HG03565 (cell line): ENCODE data around the gene CPA5.

Experiments
- ATAC-seq: cut with Tn5 transposase; IDR thresholded peaks from one replicate; pipeline ENCODE4 v1.9.1; 2021; ENCODE audit warnings: mild to moderate bottlenecking, moderate library complexity; ENCODE audit not compliant: unreplicated experiment

CPA5 gene

GRCh38 chr7:130329681-130330080 lies 14.9 kb upstream of the CPA5 start:
- ATAC-seq = no peak

GRCh38 chr7:130332259-130333053 lies 12.2 kb upstream of the CPA5 start:
- no peak for ATAC-seq

GRCh38 chr7:130333832-130334231 lies 10.8 kb upstream of the CPA5 start:
- ATAC-seq = no peak

GRCh38 chr7:130334274-130334673 lies 10.3 kb upstream of the CPA5 start:
- ATAC-seq = no peak

- ATAC-seq = no peak
Measured at GRCh38 chr7:130337410-130337971, 7.1 kb upstream of the CPA5 start.

GRCh38 chr7:130338233-130338632 lies 6.4 kb upstream of the CPA5 start:
- ATAC-seq = no peak

GRCh38 chr7:130341882-130342281 lies 2.7 kb upstream of the CPA5 start:
- no peak for ATAC-seq

GRCh38 chr7:130342701-130343380 lies 1.8 kb upstream of the CPA5 start:
- no peak for ATAC-seq

- ATAC-seq = no peak
Measured at GRCh38 chr7:130345136-130345535, 520 bp downstream of the CPA5 start.

GRCh38 chr7:130345725-130346124 lies 1.1 kb downstream of the CPA5 start:
- ATAC-seq = no peak

GRCh38 chr7:130346177-130346905 lies 1.7 kb downstream of the CPA5 start:
- ATAC-seq = no peak

- ATAC-seq = no peak
Measured at GRCh38 chr7:130346941-130347340, 2.3 kb downstream of the CPA5 start.

- ATAC-seq = no peak
Measured at GRCh38 chr7:130349911-130350782, 5.5 kb downstream of the CPA5 start.

GRCh38 chr7:130350945-130351790 lies 6.6 kb downstream of the CPA5 start:
- no peak for ATAC-seq

- no peak for ATAC-seq
Measured at GRCh38 chr7:130351791-130352090, 7.1 kb downstream of the CPA5 start.

- no peak for ATAC-seq
Measured at GRCh38 chr7:130352194-130353074, 7.8 kb downstream of the CPA5 start.

GRCh38 chr7:130353196-130353595 lies 8.6 kb downstream of the CPA5 start:
- no peak for ATAC-seq

GRCh38 chr7:130356121-130356875 lies 11.7 kb downstream of the CPA5 start:
- ATAC-seq = no peak
